Esophagus muscularis mucosa (tissue), 4 donors: ENCODE results near the gene ZNF648. TPM values are rescaled to one million over a fixed set of nuclear protein-coding genes. Genes with fewer than 3 reads are reported as not detected.

Experiments
- DNase-seq: peaks from one replicate; pipeline ENCODE4 v3.0.0-alpha.2; 2017; ENCODE audit errors: extremely low spot score
- H3K27ac ChIP-seq, 4 donors: fragments of 200-600 bp; sonication (generic); replicated peaks in 1 of 4; 1 replicate in 3 of 4; 2 replicates in 1 of 4; pipeline ENCODE4 v1.5.1; 2016 to 2019; ENCODE audit warnings: mild to moderate bottlenecking in 1 of 4
- H3K27me3 ChIP-seq, 4 donors: fragments of 200-600 bp; sonication (generic); one replicate each; pipeline versions ENCODE4 v1.5.1 to v1.6.0; 2016 to 2019
- H3K36me3 ChIP-seq, 4 donors: fragments of 200-600 bp; sonication (generic); one replicate each; pipeline ENCODE4 v1.5.1; 2016 to 2019
- H3K4me1 ChIP-seq, 4 donors: fragments of 200-600 bp; sonication (generic); one replicate each; pipeline ENCODE4 v1.5.1; 2016 to 2019
- H3K4me3 ChIP-seq, 4 donors: fragments of 200-600 bp; sonication (generic); 1 replicate in 2 of 4; 2 replicates in 2 of 4; pipeline ENCODE4 v1.5.1; 2016 to 2019; ENCODE audit warnings: mild to moderate bottlenecking in 4 of 4, moderate library complexity in 1 of 4
- H3K9me3 ChIP-seq, 4 donors: fragments of 200-600 bp; sonication (generic); 1 replicate in 3 of 4; 2 replicates in 1 of 4; pipeline ENCODE4 v1.5.1; 2016 to 2019
- CTCF ChIP-seq, 3 experiments: fragments of 200-600 bp in 2 of 3; fragments of 450-650 bp in 1 of 3; sonication (generic) in 2 of 3; IDR thresholded peaks; one replicate each; pipeline ENCODE4 v1.5.1; 2017 to 2019; ENCODE audit warnings: antibody characterized with exemption in 3 of 3, mild to moderate bottlenecking in 2 of 3, moderate library complexity in 1 of 3
- EP300 ChIP-seq: sonication (generic); formaldehyde crosslinking; IDR thresholded peaks from one replicate; pipeline ENCODE4 v1.6.1; 2017; ENCODE audit warnings: antibody characterized with exemption
- POLR2A ChIP-seq: fragments of 450-650 bp; IDR thresholded peaks from one replicate; pipeline ENCODE4 v1.6.1; 2017; ENCODE audit warnings: antibody characterized with exemption, moderate library complexity, mild to moderate bottlenecking, low read depth
- POLR2AphosphoS5 ChIP-seq, 2 donors: sonication (generic); formaldehyde crosslinking; IDR thresholded peaks; one replicate each; pipeline ENCODE4 v1.6.1; 2017; ENCODE audit warnings: antibody characterized with exemption in 2 of 2
- whole genome bisulfite sequencing: methylation state at CpG from one replicate; pipeline ENCODE4 v1.1.5; 2018; 5-methylcytosine and 5-hydroxymethylcytosine counted together
- intact Hi-C: fragments of 100-400 bp; cut with DNase I; formaldehyde crosslinking; loops from one replicate; pipeline ENCODE4 v1.15.1; 2023
- total RNA-seq, 4 donors: library from RNA; depleted of rRNA; stranded (reverse); fragments of >200 nt; gene quantifications; one replicate each; pipeline versions ENCODE4 v1.1.0 to v1.2.1, GENCODE V29; 2016

The ZNF648 gene
- total RNA-seq, 4 donors from 2014 or later: not detected

- peaks cover 0 to 5% (median 3%) of the 10 kb centered on the region in 4 donors for H3K4me1 ChIP-seq
- H3K27me3 ChIP-seq: peaks cover 0 to 33% (median 0%) of the 10 kb centered on the region in 4 donors
- no peak overlapping the region for H3K4me3 ChIP-seq
- TF ChIP-seq CTCF (IDR thresholded peaks at IDR 0.05) (no peak), POLR2A (no peak), EP300 (no peak), POLR2AphosphoS5 (IDR thresholded peaks at IDR 0.05) (no peak)
- no peak overlapping the region for H3K27ac ChIP-seq
- intact Hi-C loops: no loop called here
- no peaks in the 10 kb centered on the region for H3K36me3 ChIP-seq
- peak; percentile 89 for DNase-seq
- 84% methylated on average over 5 of the region's 5 CpGs for WGBS
- H3K9me3 ChIP-seq: peaks cover 0 to 5% (median 0%) of the 10 kb centered on the region in 4 donors
Measured at GRCh38 chr1:182065126-182065845, 3.8 kb upstream of the ZNF648 start.

GRCh38 chr1:182064611-182065010 lies 3.1 kb upstream of the ZNF648 start:
- no peak overlapping the region for H3K27ac ChIP-seq
- peaks cover 0 to 5% (median 0%) of the 10 kb centered on the region in 4 donors for H3K9me3 ChIP-seq
- no peaks in the 10 kb centered on the region for H3K36me3 ChIP-seq
- intact Hi-C loops: no loop called here
- peaks cover 0 to 5% (median 3%) of the 10 kb centered on the region in 4 donors for H3K4me1 ChIP-seq
- peak; percentile 75 for DNase-seq
- 96% methylated on average over 3 of the region's 3 CpGs for WGBS
- peaks cover 0 to 33% (median 0%) of the 10 kb centered on the region in 4 donors for H3K27me3 ChIP-seq
- H3K4me3 ChIP-seq: no peak overlapping the region
- TF ChIP-seq POLR2A (no peak), CTCF (IDR thresholded peaks at IDR 0.05) (no peak), POLR2AphosphoS5 (IDR thresholded peaks at IDR 0.05) (no peak), EP300 (no peak)

GRCh38 chr1:182062223-182062622 lies 711 bp upstream of the ZNF648 start:
- Histone ChIP-seq H3K4me3 (no peak overlapping the region), H3K27me3 (peaks cover 0 to 43% (median 3%) of the 10 kb centered on the region in 4 donors), H3K27ac (no peak overlapping the region), H3K36me3 (no peaks in the 10 kb centered on the region), H3K4me1 (peaks cover 0 to under 1% (median under 1%) of the 10 kb centered on the region in 4 donors), H3K9me3 (peaks cover 0 to 5% (median 0%) of the 10 kb centered on the region in 4 donors)
- intact Hi-C loops: no loop called here
- 92% methylated on average over 1 of the region's 1 CpG for WGBS
- DNase-seq: no peak
- no peak for TF ChIP-seq POLR2AphosphoS5 (IDR thresholded peaks at IDR 0.05)
- no peak for TF ChIP-seq CTCF (IDR thresholded peaks at IDR 0.05)
- TF ChIP-seq EP300: no peak
- TF ChIP-seq POLR2A: no peak

GRCh38 chr1:182060877-182061276 lies 635 bp downstream of the ZNF648 start:
- H3K36me3 ChIP-seq: no peaks in the 10 kb centered on the region
- no peak overlapping the region for H3K4me3 ChIP-seq
- WGBS: 84% methylated on average over 6 of the region's 6 CpGs
- TF ChIP-seq POLR2AphosphoS5 (IDR thresholded peaks at IDR 0.05) (no peak), POLR2A (no peak), CTCF (IDR thresholded peaks at IDR 0.05) (no peak), EP300 (no peak)
- H3K9me3 ChIP-seq: peaks cover 0 to 5% (median 0%) of the 10 kb centered on the region in 4 donors
- intact Hi-C loops: no loop called here
- peaks cover 0 to 50% (median 3%) of the 10 kb centered on the region in 4 donors for H3K27me3 ChIP-seq
- DNase-seq: peak; percentile 75
- H3K27ac ChIP-seq: no peak overlapping the region
- peaks cover 0 to 7% (median 3%) of the 10 kb centered on the region in 4 donors for H3K4me1 ChIP-seq
